ENCODE results near the gene HOXA10.

Gene HOXA10

GRCh38 chr7:27165089-27165995, 8.8 kb downstream of the HOXA10 start, which contains the start of gene HOXA9:
HOXA9 (minus strand) TSS chr7:27165537; CDS start chr7:27165457, 80 bp downstream.
- no peak for DNase-seq

- DNase-seq, result no peak
These were observed 9.6 kb downstream of the HOXA10 start for GRCh38 chr7:27164367-27165088.

- no peak for DNase-seq
These were observed 10.1 kb downstream of the HOXA10 start for GRCh38 chr7:27164045-27164366.

GRCh38 chr7:27163288-27164044, 10.7 kb downstream of the HOXA10 start:
- no peak for DNase-seq

- no peak for DNase-seq
These were observed 11.4 kb downstream of the HOXA10 start for GRCh38 chr7:27162561-27163287.

GRCh38 chr7:27161721-27162560, 12.2 kb downstream of the HOXA10 start:
- no peak for DNase-seq

- DNase-seq, result no peak
These were observed 12.9 kb downstream of the HOXA10 start for GRCh38 chr7:27161214-27161720.

- peak; percentile 80 for DNase-seq
These were observed 13.4 kb downstream of the HOXA10 start for GRCh38 chr7:27160546-27161213.

- DNase-seq, result no peak
These were observed 14.0 kb downstream of the HOXA10 start for GRCh38 chr7:27160145-27160545.

GRCh38 chr7:27159266-27160144, 14.6 kb downstream of the HOXA10 start:
- DNase-seq, result no peak

GRCh38 chr7:27158436-27159265, 15.5 kb downstream of the HOXA10 start:
- no peak for DNase-seq

- no peak for DNase-seq
These were observed 16.3 kb downstream of the HOXA10 start for GRCh38 chr7:27157702-27158431.

GRCh38 chr7:27156916-27157701, 17.0 kb downstream of the HOXA10 start:
- DNase-seq, result no peak

GRCh38 chr7:27156508-27156898, 17.6 kb downstream of the HOXA10 start, which contains the start of gene HOXA7:
HOXA7 (minus strand) TSS chr7:27156675; CDS start chr7:27156545, 130 bp downstream.
- DNase-seq, result no peak

- DNase-seq, result no peak
These were observed 18.2 kb downstream of the HOXA10 start for GRCh38 chr7:27155816-27156507.

Measured in NCI-H1694 treated with DMSO at 0.1 percent for 48 hours (cell line).